Hepatocyte (in vitro differentiated cells): ENCODE data around the gene CLECL1. TPM values are rescaled to one million over a fixed set of nuclear protein-coding genes. Genes with fewer than 3 reads are reported as not detected.
"Not testable (repeated sequence)": the region's sequence is repeated elsewhere in the genome, so short reads cannot be mapped to it uniquely, and the experiment has no call there.

ENCODE experiments used
- DNase-seq: peaks from one replicate; pipeline ENCODE4 v3.0.0-alpha.2; 2016; ENCODE audit warnings: low spot score
- H2AFZ ChIP-seq: fragments of 200-600 bp; sonication (generic); 2 replicates; pipeline ENCODE4 v1.6.0; 2016; ENCODE audit warnings: antibody characterized with exemption, mild to moderate bottlenecking
- H3K27ac ChIP-seq: fragments of 200-600 bp; sonication (generic); 2 replicates; pipeline ENCODE4 v1.5.1; 2016; ENCODE audit warnings: mild to moderate bottlenecking
- H3K27me3 ChIP-seq: fragments of 200-600 bp; sonication (generic); 2 replicates; pipeline ENCODE4 v1.6.1; 2016
- H3K36me3 ChIP-seq: fragments of 200-600 bp; sonication (generic); replicated peaks from 2 replicates; pipeline ENCODE4 v1.5.1; 2016; ENCODE audit warnings: low read depth; ENCODE audit not compliant: insufficient read depth
- H3K4me1 ChIP-seq: fragments of 200-600 bp; sonication (generic); 2 replicates; pipeline ENCODE4 v1.5.1; 2016; ENCODE audit warnings: mild to moderate bottlenecking, moderate library complexity; ENCODE audit not compliant: insufficient read depth
- H3K4me2 ChIP-seq: fragments of 200-600 bp; sonication (generic); 2 replicates; pipeline ENCODE4 v1.6.0; 2016
- H3K4me3 ChIP-seq: fragments of 200-600 bp; sonication (generic); 2 replicates; pipeline ENCODE4 v1.5.1; 2016; ENCODE audit warnings: mild to moderate bottlenecking
- H3K79me2 ChIP-seq: fragments of 200-600 bp; sonication (generic); 2 replicates; pipeline ENCODE4 v1.6.0; 2017; ENCODE audit warnings: mild to moderate bottlenecking
- H3K9me2 ChIP-seq: fragments of 200-600 bp; sonication (generic); replicated peaks from 2 replicates; pipeline ENCODE4 v1.6.0; 2017; ENCODE audit warnings: mild to moderate bottlenecking; ENCODE audit not compliant: insufficient read depth
- H3K9me3 ChIP-seq: fragments of 200-600 bp; sonication (generic); 2 replicates; pipeline ENCODE4 v1.5.1; 2016; ENCODE audit warnings: low read depth, mild to moderate bottlenecking
- H4K20me1 ChIP-seq: fragments of 200-600 bp; sonication (generic); 2 replicates; pipeline ENCODE4 v1.6.0; 2016; ENCODE audit warnings: mild to moderate bottlenecking; ENCODE audit not compliant: insufficient read depth, poor library complexity, severe bottlenecking
- CTCF ChIP-seq: fragments of 200-600 bp; sonication (generic); IDR thresholded peaks from 2 replicates; pipeline ENCODE4 v1.5.1; 2016; ENCODE audit warnings: antibody characterized with exemption, mild to moderate bottlenecking; ENCODE audit not compliant: poor library complexity
- EZH2 ChIP-seq: fragments of 200-600 bp; sonication (generic); IDR thresholded peaks from 2 replicates; pipeline ENCODE4 v1.6.1; 2016; ENCODE audit warnings: antibody characterized with exemption, mild to moderate bottlenecking, borderline replicate concordance
- EZH2phosphoT487 ChIP-seq: fragments of 200-600 bp; sonication (generic); IDR thresholded peaks from one replicate; pipeline ENCODE4 v1.6.1; 2018; ENCODE audit warnings: antibody characterized with exemption, mild to moderate bottlenecking, low read depth, moderate library complexity; ENCODE audit not compliant: unreplicated experiment, severe bottlenecking
- WGBS: methylation state at CpG from one replicate; pipeline ENCODE4 v1.1.6; 2016; ENCODE audit warnings: low lambda C conversion rate; ENCODE audit errors: missing lambda C conversion rate; 5-methylcytosine and 5-hydroxymethylcytosine counted together
- polyA plus RNA-seq: library from polyadenylated mRNA; unstranded; fragments of >200 nt; fragmentation: Nextera tagmentation; extraction: Ambion mirVana; gene quantifications from 2 replicates; pipeline ENCODE4 v1.2.1, GENCODE V29; 2016
- total RNA-seq: library from RNA; depleted of rRNA; stranded (reverse); fragments of >200 nt; gene quantifications from 2 replicates; pipeline ENCODE4 v1.2.3, GENCODE V29; 2014

The CLECL1 gene
- total and polyA plus RNA-seq, 2 experiments from 2014 or later = not detected

- Histone ChIP-seq H3K4me1 (no peaks in the 10 kb centered on the region), H3K9me2 (no peaks in the 10 kb centered on the region), H2AFZ (no peak overlapping the region), H3K27ac (no peak overlapping the region), H3K9me3 (no peaks in the 10 kb centered on the region), H4K20me1 (no peaks in the 10 kb centered on the region), H3K79me2 (no peaks in the 10 kb centered on the region), H3K36me3 (no peaks in the 10 kb centered on the region), H3K27me3 (no peaks in the 10 kb centered on the region), H3K4me2 (no peak overlapping the region), H3K4me3 (no peak overlapping the region)
- no peak for DNase-seq
- TF ChIP-seq EZH2phosphoT487 (no peak), EZH2 (no peak), CTCF (no peak)
- WGBS = 93% methylated on average over 2 of the region's 2 CpGs
These were observed 34.2 kb downstream of the CLECL1 start for GRCh38 chr12:9698681-9699080.

- Histone ChIP-seq H3K9me2 (no peaks in the 10 kb centered on the region), H3K4me3 (no peak overlapping the region), H2AFZ (no peak overlapping the region), H3K4me1 (no peaks in the 10 kb centered on the region), H3K4me2 (no peak overlapping the region), H3K27me3 (no peaks in the 10 kb centered on the region), H3K9me3 (no peaks in the 10 kb centered on the region), H3K79me2 (no peaks in the 10 kb centered on the region), H3K36me3 (no peaks in the 10 kb centered on the region), H3K27ac (no peak overlapping the region), H4K20me1 (no peaks in the 10 kb centered on the region)
- no peak for DNase-seq
- TF ChIP-seq CTCF (no peak), EZH2 (no peak), EZH2phosphoT487 (no peak)
These were observed 35.3 kb downstream of the CLECL1 start for GRCh38 chr12:9697619-9698018.

GRCh38 chr12:9695661-9696060 lies 37.2 kb downstream of the CLECL1 start:
- 100% methylated on average over 3 of the region's 3 CpGs for WGBS
- not testable (repeated sequence) for H4K20me1 ChIP-seq, H3K9me3 ChIP-seq, H3K27me3 ChIP-seq, H3K36me3 ChIP-seq, H3K4me1 ChIP-seq, DNase-seq, H3K9me2 ChIP-seq, H3K27ac ChIP-seq, H3K4me3 ChIP-seq, H3K4me2 ChIP-seq, H3K79me2 ChIP-seq, H2AFZ ChIP-seq

DNA sequence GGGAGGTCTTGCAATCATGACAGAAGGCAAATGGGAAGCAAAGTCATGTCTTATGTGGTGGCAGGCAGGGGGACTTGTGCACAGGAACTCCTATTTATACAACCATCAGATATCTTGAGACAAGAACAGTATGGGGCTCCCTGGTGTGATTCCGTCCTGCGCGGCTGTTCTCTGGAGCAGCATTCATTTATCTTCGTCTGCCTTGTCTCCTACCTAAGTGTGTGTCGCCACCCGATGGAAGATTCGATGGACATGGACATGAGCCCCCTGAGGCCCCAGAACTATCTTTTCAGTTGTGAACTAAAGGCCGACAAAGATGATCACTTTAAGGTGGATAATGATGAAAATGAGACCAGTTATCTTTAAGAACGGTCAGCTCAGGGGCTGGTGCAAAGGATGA lies 37.7 kb downstream of the CLECL1 start:
- H3K9me3 ChIP-seq, H3K27ac ChIP-seq, H3K79me2 ChIP-seq, H3K36me3 ChIP-seq, H3K27me3 ChIP-seq, H3K4me1 ChIP-seq, H2AFZ ChIP-seq, H3K4me2 ChIP-seq, H3K9me2 ChIP-seq, H4K20me1 ChIP-seq, DNase-seq, H3K4me3 ChIP-seq: not testable (repeated sequence)
- 99% methylated on average over 9 of the region's 9 CpGs for WGBS

DNA sequence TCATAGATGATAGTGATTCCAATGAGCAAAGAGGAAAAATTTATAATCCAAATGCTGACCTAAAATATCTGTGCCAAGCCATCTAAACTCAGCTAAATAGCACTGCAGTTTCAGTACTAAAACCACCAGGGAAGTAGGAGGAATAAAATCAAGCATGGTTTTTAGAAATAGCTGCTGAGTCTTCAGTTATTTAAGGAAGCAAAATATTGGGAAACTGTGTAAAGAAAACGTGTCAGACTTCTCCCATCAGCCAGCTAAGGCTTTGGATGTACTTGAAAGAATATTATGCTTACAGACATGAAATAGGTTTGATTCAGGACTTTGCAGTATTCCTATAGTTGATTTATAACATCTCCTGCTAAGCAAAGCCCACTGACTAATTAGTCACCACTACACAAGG lies 38.7 kb downstream of the CLECL1 start:
- Histone ChIP-seq H3K4me2 (no peak overlapping the region), H3K79me2 (no peaks in the 10 kb centered on the region), H3K4me3 (no peak overlapping the region), H3K9me3 (no peaks in the 10 kb centered on the region), H3K9me2 (no peaks in the 10 kb centered on the region), H3K36me3 (no peaks in the 10 kb centered on the region), H4K20me1 (no peaks in the 10 kb centered on the region), H3K27me3 (no peaks in the 10 kb centered on the region), H3K4me1 (no peaks in the 10 kb centered on the region), H3K27ac (no peak overlapping the region), H2AFZ (no peak overlapping the region)
- TF ChIP-seq EZH2 = no peak
- no peak for TF ChIP-seq CTCF
- TF ChIP-seq EZH2phosphoT487 = no peak
- WGBS = 88% methylated on average over 1 of the region's 1 CpG
- DNase-seq = no peak
